Astrocyte (in vitro differentiated cells and primary cell): ENCODE results near the gene CD84. TPM values are rescaled to one million over a fixed set of nuclear protein-coding genes. Genes with fewer than 3 reads are reported as not detected.

Source experiments
- DNase-seq: peaks from one replicate; pipeline ENCODE4 v3.0.0-alpha.2; 2010; ENCODE audit warnings: low read depth
- FAIRE-seq: peaks from 2 replicates; lab custom pipeline; 2011; peaks lifted over from hg19 to GRCh38; lab: Jason Lieb, UNC
- H2AFZ ChIP-seq: 2 replicates; pipeline ENCODE4 v1.6.0; 2012; ENCODE audit warnings: low read depth, low read length, inconsistent platforms
- H3K27ac ChIP-seq: 2 replicates; pipeline ENCODE4 v1.5.1; 2011; ENCODE audit warnings: low read depth, low read length, inconsistent platforms
- H3K27me3 ChIP-seq: 2 replicates; pipeline ENCODE4 v1.6.0; 2011; ENCODE audit warnings: low read length, inconsistent platforms; ENCODE audit not compliant: insufficient read depth
- H3K36me3 ChIP-seq: 2 replicates; pipeline ENCODE4 v1.5.1; 2011; ENCODE audit warnings: low read length, inconsistent platforms; ENCODE audit not compliant: insufficient read depth
- H3K4me1 ChIP-seq: 2 replicates; pipeline ENCODE4 v1.5.1; 2011; ENCODE audit warnings: low read length, inconsistent platforms; ENCODE audit not compliant: insufficient read depth
- H3K4me2 ChIP-seq: 2 replicates; pipeline ENCODE4 v1.6.0; 2012; ENCODE audit warnings: low read length, inconsistent platforms
- H3K4me3 ChIP-seq: 2 replicates; pipeline ENCODE4 v1.5.1; 2011; ENCODE audit warnings: low read depth, mild to moderate bottlenecking, low read length, inconsistent platforms; ENCODE audit not compliant: insufficient read depth
- H3K79me2 ChIP-seq: 2 replicates; pipeline ENCODE4 v1.6.0; 2012; ENCODE audit warnings: mild to moderate bottlenecking, low read length, inconsistent platforms; ENCODE audit not compliant: insufficient read depth
- H3K9ac ChIP-seq: 2 replicates; pipeline ENCODE4 v1.6.0; 2012; ENCODE audit warnings: mild to moderate bottlenecking, low read length, inconsistent platforms
- H3K9me3 ChIP-seq: 2 replicates; pipeline ENCODE4 v1.5.1; 2012; ENCODE audit warnings: low read depth, mild to moderate bottlenecking, low read length, inconsistent platforms; ENCODE audit not compliant: insufficient read depth
- H4K20me1 ChIP-seq: 2 replicates; pipeline ENCODE4 v1.6.0; 2012; ENCODE audit warnings: low read length, inconsistent platforms; ENCODE audit not compliant: insufficient read depth
- H3K27ac Mint-ChIP-seq: one replicate; pipeline ENCODE4 v1.8.0; 2021; ENCODE audit warnings: mild to moderate bottlenecking, mixed read lengths; ENCODE audit not compliant: unreplicated experiment
- H3K27me3 Mint-ChIP-seq: one replicate; pipeline ENCODE4 v1.8.0; 2021; ENCODE audit warnings: low read depth, mixed read lengths; ENCODE audit not compliant: unreplicated experiment
- H3K36me3 Mint-ChIP-seq: one replicate; pipeline ENCODE4 v1.8.0; 2021; ENCODE audit warnings: low read depth, mixed read lengths; ENCODE audit not compliant: unreplicated experiment
- H3K4me1 Mint-ChIP-seq: one replicate; pipeline ENCODE4 v1.8.0; 2021; ENCODE audit warnings: low read depth, mixed read lengths; ENCODE audit not compliant: unreplicated experiment
- H3K4me3 Mint-ChIP-seq: one replicate; pipeline ENCODE4 v1.8.0; 2021; ENCODE audit warnings: mild to moderate bottlenecking, moderate library complexity, mixed read lengths; ENCODE audit not compliant: unreplicated experiment
- H3K9me3 Mint-ChIP-seq: one replicate; pipeline ENCODE4 v1.8.0; 2021; ENCODE audit warnings: mild to moderate bottlenecking, mixed read lengths; ENCODE audit not compliant: unreplicated experiment
- CTCF ChIP-seq: IDR thresholded peaks from 2 replicates; pipeline ENCODE4 v1.5.1; 2011; ENCODE audit warnings: low read depth, mild to moderate bottlenecking, inconsistent platforms, low read length, moderate library complexity; ENCODE audit not compliant: insufficient read depth
- EZH2 ChIP-seq: IDR thresholded peaks from 2 replicates; pipeline ENCODE4 v1.6.1; 2012; ENCODE audit warnings: mild to moderate bottlenecking, low read length, inconsistent platforms; ENCODE audit not compliant: insufficient read depth
- total RNA-seq: library from RNA; stranded (reverse); gene quantifications from 2 replicates; pipeline ENCODE4 v1.2.1, GENCODE V29; 2021

Gene CD84
- total RNA-seq, 1 donor from 2014 or later: not detected

GRCh38 chr1:160615660-160616059 lies 36.4 kb upstream of the CD84 start:
- Histone ChIP-seq H3K79me2 (no peaks in the 10 kb centered on the region), H3K27me3 (peaks cover 8% of the 10 kb centered on the region), H3K4me1 (no peaks in the 10 kb centered on the region), H3K4me2 (no peak overlapping the region), H3K27ac (no peak overlapping the region), H3K9ac (no peak overlapping the region), H4K20me1 (no peaks in the 10 kb centered on the region), H3K4me3 (no peak overlapping the region), H2AFZ (no peak overlapping the region), H3K36me3 (no peaks in the 10 kb centered on the region), H3K9me3 (no peaks in the 10 kb centered on the region)
- DNase-seq: no peak
- no peaks in the 10 kb centered on the region for H3K36me3 Mint-ChIP-seq
- H3K27ac Mint-ChIP-seq: no peak overlapping the region
- no peak overlapping the region for H3K4me3 Mint-ChIP-seq
- H3K4me1 Mint-ChIP-seq: no peaks in the 10 kb centered on the region
- TF ChIP-seq CTCF (no peak), EZH2 (no peak)
- peaks cover 1% of the 10 kb centered on the region for H3K9me3 Mint-ChIP-seq
- H3K27me3 Mint-ChIP-seq: peaks cover 4% of the 10 kb centered on the region
- FAIRE-seq: no peak

GRCh38 chr1:160614410-160614809 lies 35.1 kb upstream of the CD84 start:
- no peak overlapping the region for H3K4me2 ChIP-seq
- no peak overlapping the region for H3K4me3 Mint-ChIP-seq

More at GRCh38 chr1:160614410-160614809, 35.1 kb upstream of the CD84 start:
- Mint-ChIP-seq H3K27ac (no peak overlapping the region), H3K4me1 (no peaks in the 10 kb centered on the region), H3K9me3 (peaks cover 1% of the 10 kb centered on the region), H3K27me3 (peaks cover 6% of the 10 kb centered on the region), H3K36me3 (no peaks in the 10 kb centered on the region)
- Histone ChIP-seq H3K9ac (no peak overlapping the region), H3K27ac (no peak overlapping the region), H3K4me3 (no peak overlapping the region), H3K27me3 (peaks cover 16% of the 10 kb centered on the region), H3K4me1 (no peaks in the 10 kb centered on the region), H2AFZ (no peak overlapping the region), H3K79me2 (no peaks in the 10 kb centered on the region), H3K9me3 (no peaks in the 10 kb centered on the region), H4K20me1 (no peaks in the 10 kb centered on the region), H3K36me3 (no peaks in the 10 kb centered on the region)
- DNase-seq: no peak
- TF ChIP-seq EZH2 (no peak), CTCF (no peak)
- FAIRE-seq: no peak
